ENCODE results near the gene DDX1. TPM values are rescaled to one million over a fixed set of nuclear protein-coding genes. Genes with fewer than 3 reads are reported as not detected.
"Not testable (repeated sequence)": the region's sequence is repeated elsewhere in the genome, so short reads cannot be mapped to it uniquely, and the experiment has no call there.

The DDX1 gene
- total RNA-seq, 1 donor from 2014 or later: 100 TPM

DNA sequence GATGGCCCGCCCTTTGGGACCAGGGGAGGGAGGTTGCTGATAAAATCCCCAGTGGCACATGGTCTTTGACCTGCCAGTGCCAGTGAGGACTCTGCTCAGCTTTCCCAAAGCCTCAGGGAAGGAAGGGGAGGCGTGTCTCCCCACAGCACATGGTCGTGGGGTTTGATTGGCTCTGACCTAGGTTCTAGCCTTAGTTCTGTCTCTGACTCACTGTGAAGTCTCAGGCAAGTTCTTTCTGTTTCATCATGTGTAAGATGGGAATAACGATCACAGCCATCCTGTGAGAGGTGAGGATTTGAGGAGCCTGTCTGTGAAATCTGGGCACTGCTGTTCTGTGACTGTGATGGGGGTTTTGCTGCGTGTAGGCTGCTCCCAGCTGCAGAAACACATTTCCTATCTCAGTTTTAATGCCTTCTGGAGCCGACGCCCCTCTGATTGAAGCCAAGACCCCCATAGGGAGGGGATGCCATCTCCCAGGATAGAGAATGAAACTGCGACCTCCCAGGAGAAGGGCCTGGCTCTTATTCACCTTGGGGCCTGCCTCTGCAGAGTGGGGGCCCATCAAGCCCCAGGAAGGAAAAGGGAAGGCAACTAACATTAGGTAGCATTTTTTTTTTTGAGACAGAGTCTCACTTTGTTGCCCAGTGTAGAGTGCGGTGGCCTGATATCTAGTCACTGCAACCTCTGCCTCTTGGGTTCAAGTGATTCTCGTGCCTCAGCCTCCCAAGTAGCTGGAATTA is 84.0 kb downstream of the DDX1 start:
- Mint-ChIP-seq H3K27ac (ENCODE audit: unreplicated experiment) (no peak overlapping the region), H3K27me3 (ENCODE audit: unreplicated experiment) (peaks cover 6% of the 10 kb centered on the region), H3K4me1 (ENCODE audit: unreplicated experiment) (peaks cover 11% of the 10 kb centered on the region), H3K9me3 (ENCODE audit: unreplicated experiment) (no peaks in the 10 kb centered on the region), H3K36me3 (ENCODE audit: low read depth, unreplicated experiment) (no peaks in the 10 kb centered on the region), H3K4me3 (ENCODE audit: unreplicated experiment) (no peak overlapping the region)
- DNase-seq (ENCODE audit: low spot score): no peak
- TF ChIP-seq, protein P1, sequence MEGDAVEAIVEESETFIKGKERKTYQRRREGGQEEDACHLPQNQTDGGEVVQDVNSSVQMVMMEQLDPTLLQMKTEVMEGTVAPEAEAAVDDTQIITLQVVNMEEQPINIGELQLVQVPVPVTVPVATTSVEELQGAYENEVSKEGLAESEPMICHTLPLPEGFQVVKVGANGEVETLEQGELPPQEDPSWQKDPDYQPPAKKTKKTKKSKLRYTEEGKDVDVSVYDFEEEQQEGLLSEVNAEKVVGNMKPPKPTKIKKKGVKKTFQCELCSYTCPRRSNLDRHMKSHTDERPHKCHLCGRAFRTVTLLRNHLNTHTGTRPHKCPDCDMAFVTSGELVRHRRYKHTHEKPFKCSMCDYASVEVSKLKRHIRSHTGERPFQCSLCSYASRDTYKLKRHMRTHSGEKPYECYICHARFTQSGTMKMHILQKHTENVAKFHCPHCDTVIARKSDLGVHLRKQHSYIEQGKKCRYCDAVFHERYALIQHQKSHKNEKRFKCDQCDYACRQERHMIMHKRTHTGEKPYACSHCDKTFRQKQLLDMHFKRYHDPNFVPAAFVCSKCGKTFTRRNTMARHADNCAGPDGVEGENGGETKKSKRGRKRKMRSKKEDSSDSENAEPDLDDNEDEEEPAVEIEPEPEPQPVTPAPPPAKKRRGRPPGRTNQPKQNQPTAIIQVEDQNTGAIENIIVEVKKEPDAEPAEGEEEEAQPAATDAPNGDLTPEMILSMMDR (IDR thresholded peaks at IDR 0.05; ENCODE audit: unreplicated experiment): no peak

DNA sequence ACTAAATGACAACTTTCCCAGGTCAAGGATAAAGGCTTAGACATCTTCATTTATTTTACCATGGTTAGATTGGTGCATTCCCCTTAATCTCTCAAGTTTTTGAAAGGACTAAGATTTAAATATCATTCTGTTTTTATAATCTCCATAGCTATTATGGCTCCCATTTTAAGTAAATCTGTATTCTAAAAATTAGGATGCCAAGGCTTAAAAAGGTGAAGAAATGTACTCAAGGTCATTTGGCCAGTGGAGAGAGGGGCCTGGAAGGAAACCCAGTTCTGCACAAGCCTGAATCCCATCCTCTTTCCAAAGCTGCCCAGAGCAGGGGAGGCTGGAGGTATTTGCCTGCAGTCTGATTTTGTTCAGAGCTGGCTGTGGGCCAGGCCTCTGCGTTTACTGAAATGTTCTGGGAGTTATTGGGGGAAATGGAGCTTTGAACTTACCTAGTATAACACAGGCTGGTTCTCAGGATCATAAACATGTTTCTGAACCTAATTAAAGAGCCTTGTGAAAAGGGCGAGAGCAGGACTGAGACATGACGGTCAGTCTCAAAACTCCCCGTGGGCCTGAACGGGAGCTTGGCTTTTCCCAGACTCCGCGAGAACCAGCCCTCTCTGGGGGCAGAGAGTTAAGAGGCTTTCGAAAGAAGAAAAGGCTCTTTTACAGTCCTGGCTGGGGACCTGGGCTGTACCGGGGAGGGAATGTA is 85.6 kb downstream of the DDX1 start:
- H3K4me1 Mint-ChIP-seq (ENCODE audit: unreplicated experiment): peaks cover 14% of the 10 kb centered on the region
- TF ChIP-seq, protein P1 (IDR thresholded peaks at IDR 0.05; ENCODE audit: unreplicated experiment): no peak
- no peaks in the 10 kb centered on the region for H3K9me3 Mint-ChIP-seq (ENCODE audit: unreplicated experiment)
- no peak for DNase-seq (ENCODE audit: low spot score)
- no peak overlapping the region for H3K27ac Mint-ChIP-seq (ENCODE audit: unreplicated experiment)
- H3K4me3 Mint-ChIP-seq (ENCODE audit: unreplicated experiment): no peak overlapping the region
- H3K27me3 Mint-ChIP-seq (ENCODE audit: unreplicated experiment): peaks cover 12% of the 10 kb centered on the region
- H3K36me3 Mint-ChIP-seq (ENCODE audit: low read depth, unreplicated experiment): no peaks in the 10 kb centered on the region

DNA sequence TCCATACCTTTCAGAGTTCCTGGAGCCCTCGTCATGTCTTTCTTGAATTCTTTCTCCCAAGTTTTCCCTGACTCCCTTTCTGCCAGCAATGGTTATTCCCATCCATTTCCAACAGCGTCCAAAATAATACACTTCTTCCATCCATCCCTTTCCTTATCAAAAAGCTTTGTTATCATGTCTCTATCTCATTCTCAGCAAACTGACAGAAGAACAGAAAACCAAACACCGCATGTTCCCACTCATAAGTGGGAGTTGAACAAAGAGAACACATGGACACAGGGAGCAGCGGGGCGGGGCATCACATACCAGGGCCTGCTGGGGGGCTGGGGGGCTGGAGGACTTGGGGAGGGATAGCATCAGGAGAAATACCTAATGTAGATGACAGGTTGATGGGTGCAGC is 86.7 kb downstream of the DDX1 start:
- Mint-ChIP-seq H3K4me3 (ENCODE audit: unreplicated experiment) (no peak overlapping the region), H3K27ac (ENCODE audit: unreplicated experiment) (no peak overlapping the region)
- TF ChIP-seq, protein P1 (IDR thresholded peaks at IDR 0.05; ENCODE audit: unreplicated experiment): no peak

DNA sequence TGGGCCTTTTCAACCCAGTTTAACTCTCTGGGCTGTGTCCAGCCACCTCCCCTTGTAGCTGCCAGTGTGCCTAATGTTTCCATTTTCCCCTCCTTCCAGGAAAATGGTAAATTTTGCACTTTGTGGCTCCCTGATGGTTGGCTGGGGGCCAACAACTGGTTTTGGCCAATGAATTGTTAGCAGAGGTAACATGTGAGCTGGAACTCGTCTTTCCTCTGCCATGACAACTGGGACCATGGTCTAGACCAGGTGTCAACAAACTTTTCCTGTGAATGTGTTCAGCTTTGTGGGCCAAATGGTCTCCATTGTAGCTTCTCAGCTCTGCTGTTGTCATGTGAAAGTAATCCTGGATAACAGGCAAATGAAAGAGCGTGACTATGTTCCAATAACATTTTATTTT is 87.2 kb downstream of the DDX1 start:
- Mint-ChIP-seq H3K36me3 (ENCODE audit: low read depth, unreplicated experiment) (no peaks in the 10 kb centered on the region), H3K27me3 (ENCODE audit: unreplicated experiment) (peaks cover 11% of the 10 kb centered on the region), H3K4me1 (ENCODE audit: unreplicated experiment) (peaks cover 10% of the 10 kb centered on the region), H3K4me3 (ENCODE audit: unreplicated experiment) (no peak overlapping the region), H3K9me3 (ENCODE audit: unreplicated experiment) (no peaks in the 10 kb centered on the region), H3K27ac (ENCODE audit: unreplicated experiment) (no peak overlapping the region)
- TF ChIP-seq, protein P1 (IDR thresholded peaks at IDR 0.05; ENCODE audit: unreplicated experiment): no peak
- DNase-seq (ENCODE audit: low spot score): no peak

More for the DNA sequence above, 86.7 kb downstream of the DDX1 start:
- H3K36me3 Mint-ChIP-seq (ENCODE audit: low read depth, unreplicated experiment): no peaks in the 10 kb centered on the region
- DNase-seq (ENCODE audit: low spot score): no peak
- peaks cover 16% of the 10 kb centered on the region for H3K4me1 Mint-ChIP-seq (ENCODE audit: unreplicated experiment)
- H3K27me3 Mint-ChIP-seq (ENCODE audit: unreplicated experiment): peaks cover 9% of the 10 kb centered on the region
- H3K9me3 Mint-ChIP-seq (ENCODE audit: unreplicated experiment): no peaks in the 10 kb centered on the region

DNA sequence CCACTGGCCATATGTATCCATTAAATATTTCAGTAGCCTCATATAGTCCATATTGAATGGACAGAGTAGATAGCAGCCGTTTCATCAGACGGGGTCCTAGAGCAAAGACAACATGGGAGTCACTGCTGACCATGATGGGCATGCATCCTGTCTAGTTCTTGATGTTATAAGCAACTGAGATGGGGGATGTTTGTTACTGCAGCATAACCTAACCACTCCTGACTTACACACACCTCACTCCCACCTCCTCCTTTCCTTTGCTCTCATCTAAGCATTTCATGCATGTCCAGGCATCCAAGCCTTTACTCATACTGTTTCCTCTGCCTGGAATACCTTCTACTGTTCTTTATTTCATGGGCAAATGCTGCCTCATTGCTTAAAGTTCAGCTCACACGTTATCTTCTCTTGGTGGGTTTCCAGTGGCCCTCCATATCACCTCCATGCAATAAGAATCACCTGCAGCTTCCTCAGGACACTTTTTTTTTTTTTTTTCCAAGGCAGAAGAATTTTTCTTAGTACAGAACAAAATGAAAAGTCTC is 87.8 kb downstream of the DDX1 start:
- Mint-ChIP-seq H3K4me1 (ENCODE audit: unreplicated experiment) (peaks cover 8% of the 10 kb centered on the region), H3K9me3 (ENCODE audit: unreplicated experiment) (no peaks in the 10 kb centered on the region), H3K36me3 (ENCODE audit: low read depth, unreplicated experiment) (no peaks in the 10 kb centered on the region), H3K4me3 (ENCODE audit: unreplicated experiment) (no peak overlapping the region), H3K27ac (ENCODE audit: unreplicated experiment) (no peak overlapping the region), H3K27me3 (ENCODE audit: unreplicated experiment) (peaks cover 11% of the 10 kb centered on the region)
- no peak for DNase-seq (ENCODE audit: low spot score)
- TF ChIP-seq, protein P1 (IDR thresholded peaks at IDR 0.05; ENCODE audit: unreplicated experiment): no peak

DNA sequence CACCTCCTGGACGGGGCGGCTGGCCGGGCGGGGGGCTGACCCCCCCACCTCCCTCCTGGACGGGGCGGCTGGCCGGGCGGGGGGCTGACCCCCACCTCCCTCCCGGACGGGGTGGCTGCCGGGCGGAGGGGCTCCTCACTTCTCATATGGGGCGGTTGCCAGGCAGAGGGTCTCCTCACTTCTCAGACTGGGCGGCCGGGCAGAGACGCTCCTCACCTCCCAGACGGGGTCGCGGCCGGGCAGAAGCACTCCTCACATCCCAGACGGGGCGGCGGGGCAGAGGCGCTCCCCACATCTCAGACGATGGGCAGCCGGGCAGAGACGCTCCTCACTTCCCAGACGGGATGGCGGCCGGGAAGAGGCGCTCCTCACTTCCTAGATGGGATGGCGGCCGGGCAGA is 88.5 kb downstream of the DDX1 start:
- not testable (repeated sequence) for DNase-seq (ENCODE audit: low spot score); H3K4me3 Mint-ChIP-seq (ENCODE audit: unreplicated experiment); H3K36me3 Mint-ChIP-seq (ENCODE audit: low read depth, unreplicated experiment); H3K27ac Mint-ChIP-seq (ENCODE audit: unreplicated experiment); H3K9me3 Mint-ChIP-seq (ENCODE audit: unreplicated experiment); H3K4me1 Mint-ChIP-seq (ENCODE audit: unreplicated experiment)
- peaks cover 11% of the 10 kb centered on the region for H3K27me3 Mint-ChIP-seq (ENCODE audit: unreplicated experiment)
